WTC11 (cell line): ENCODE measurements around the gene TMSB4Y. TPM values are rescaled to one million over a fixed set of nuclear protein-coding genes. Genes with fewer than 3 reads are reported as not detected.

Experiments
- ATAC-seq: fragments of 200-7000 bp; cut with Tn5 transposase; 2 replicates; pipeline ENCODE4 v1.10.0; 2021; ENCODE audit warnings: mild to moderate bottlenecking, moderate library complexity
- CTCF ChIA-PET: fragments of 300-600 bp; sonication (Branson Sonifier 250); formaldehyde crosslinking; loops from one replicate; lab custom pipeline; 2021; ENCODE audit warnings: antibody characterized with exemption; lab: Charles Lee
- POLR2A ChIA-PET: fragments of 350-600 bp; sonication (Branson Sonifier 250); formaldehyde crosslinking; loops from one replicate; lab custom pipeline; 2021; ENCODE audit warnings: antibody characterized with exemption; lab: Charles Lee
- DNase-seq: peaks from one replicate; pipeline ENCODE4 v3.0.0; 2021; ENCODE audit warnings: low spot score
- H3K27ac Mint-ChIP-seq: 2 replicates; pipeline ENCODE4 v1.8.0; 2021; ENCODE audit warnings: mixed read lengths
- H3K27me3 Mint-ChIP-seq: 2 replicates; pipeline ENCODE4 v1.8.0; 2021; ENCODE audit warnings: low read depth, mild to moderate bottlenecking, moderate library complexity, mixed read lengths
- H3K36me3 Mint-ChIP-seq: 2 replicates; pipeline ENCODE4 v1.8.0; 2021; ENCODE audit warnings: mixed read lengths
- H3K4me1 Mint-ChIP-seq: 2 replicates; pipeline ENCODE4 v1.8.0; 2022; ENCODE audit warnings: mixed read lengths
- H3K4me3 Mint-ChIP-seq: 2 replicates; pipeline ENCODE4 v1.8.0; 2021; ENCODE audit warnings: mild to moderate bottlenecking, moderate library complexity, mixed read lengths
- H3K9me3 Mint-ChIP-seq: 2 replicates; pipeline ENCODE4 v1.8.0; 2021; ENCODE audit warnings: mixed read lengths
- AFF4 ChIP-seq: sonication (generic); formaldehyde crosslinking; IDR thresholded peaks from 2 replicates; pipeline ENCODE4 v1.8.1; 2023; ENCODE audit warnings: mild to moderate bottlenecking, missing genetic modification reagents, borderline replicate concordance
- ATF6 ChIP-seq: sonication (generic); formaldehyde crosslinking; IDR thresholded peaks from 2 replicates; pipeline ENCODE4 v1.8.1; 2023; ENCODE audit warnings: mild to moderate bottlenecking, missing genetic modification reagents
- CREM ChIP-seq: sonication (generic); formaldehyde crosslinking; IDR thresholded peaks from 2 replicates; pipeline ENCODE4 v1.8.1; 2022; ENCODE audit warnings: mild to moderate bottlenecking, missing genetic modification reagents, moderate library complexity
- FOXJ3 ChIP-seq: sonication (generic); formaldehyde crosslinking; IDR thresholded peaks from 2 replicates; pipeline ENCODE4 v1.9.0; 2021; ENCODE audit warnings: missing genetic modification reagents, mild to moderate bottlenecking, borderline replicate concordance
- GTF2I ChIP-seq: fragments of 250-450 bp; sonication (Bioruptor Pico); conservative IDR thresholded peaks from 2 replicates; pipeline ENCODE4 v1.4.0; 2021; ENCODE audit warnings: mild to moderate bottlenecking
- PRDM15 ChIP-seq: sonication (generic); formaldehyde crosslinking; IDR thresholded peaks from 2 replicates; pipeline ENCODE4 v1.8.0; 2022; ENCODE audit warnings: missing genetic modification reagents
- TCF7 ChIP-seq: sonication (generic); formaldehyde crosslinking; IDR thresholded peaks from 2 replicates; pipeline ENCODE4 v1.8.0; 2022; ENCODE audit warnings: mild to moderate bottlenecking, low read depth, missing genetic modification reagents, moderate library complexity
- ZNF121 ChIP-seq: sonication (generic); formaldehyde crosslinking; IDR thresholded peaks from 2 replicates; pipeline ENCODE4 v1.8.0; 2023; ENCODE audit warnings: missing genetic modification reagents
- ZNF138 ChIP-seq: sonication (generic); formaldehyde crosslinking; conservative IDR thresholded peaks from 2 replicates; pipeline ENCODE4 v1.8.1; 2022; ENCODE audit warnings: mild to moderate bottlenecking, moderate library complexity, missing genetic modification reagents
- ZNF263 ChIP-seq: sonication (generic); formaldehyde crosslinking; IDR thresholded peaks from 2 replicates; pipeline ENCODE4 v1.8.1; 2022; ENCODE audit warnings: low read depth, mild to moderate bottlenecking, moderate library complexity, missing genetic modification reagents
- ZSCAN18 ChIP-seq: fragments of 250-450 bp; sonication (Bioruptor Pico); IDR thresholded peaks from 2 replicates; pipeline ENCODE4 v2.1.2; 2022; ENCODE audit warnings: mild to moderate bottlenecking, moderate library complexity
- total RNA-seq: library from RNA; stranded (reverse); gene quantifications from 3 replicates; pipeline ENCODE4 v1.2.3, GENCODE V29; 2021

TMSB4Y gene
- total RNA-seq, 1 experiment from 2014 or later = 3.0 TPM

- POLR2A ChIA-PET = interaction anchor here (1.7 kb wide), 1 partner anchor 223 kb away, joined by 11 read pairs; no protein-coding TSS in a partner anchor
- CTCF ChIA-PET = no interaction called here
- no peak for ATAC-seq
Measured at GRCh38 chrY:13702276-13702675, 1.4 kb upstream of the TMSB4Y start.

GRCh38 chrY:13704121-13704930 lies 627 bp downstream of the TMSB4Y start:
- H3K36me3 Mint-ChIP-seq = no peaks in the 10 kb centered on the region
- ATAC-seq = peak; percentile 68
- no peaks in the 10 kb centered on the region for H3K9me3 Mint-ChIP-seq
- ChIA-PET POLR2A (interaction anchor here (0.9 to 1.7 kb wide), 3 partner anchors 134 to 225 kb away, joined by 3 to 11 read pairs (median 3); partner anchors contain the start of gene UTY), CTCF (no interaction called here)
- DNase-seq = peak; percentile 63
- no peak for TF ChIP-seq ZNF121 (CRISPR knock-in tag)
- no peak for TF ChIP-seq ZSCAN18
- TF ChIP-seq FOXJ3 (CRISPR knock-in tag) = no peak
- TF ChIP-seq ATF6 (CRISPR knock-in tag) = no peak
- no peak for TF ChIP-seq PRDM15
- TF ChIP-seq TCF7 (CRISPR knock-in tag) = no peak
- H3K27ac Mint-ChIP-seq = peak overlapping the region; percentile 99
- H3K4me1 Mint-ChIP-seq = peaks cover 35% of the 10 kb centered on the region
- H3K27me3 Mint-ChIP-seq = no peaks in the 10 kb centered on the region
- H3K4me3 Mint-ChIP-seq = peak overlapping the region; percentile 84

More at GRCh38 chrY:13702276-13702675, 1.4 kb upstream of the TMSB4Y start:
- no peaks in the 10 kb centered on the region for H3K9me3 Mint-ChIP-seq
- peak overlapping the region; percentile 60; the same call in 1 of the 2 replicates for H3K27ac Mint-ChIP-seq
- H3K4me3 Mint-ChIP-seq = peak overlapping the region; percentile 69
- no peaks in the 10 kb centered on the region for H3K27me3 Mint-ChIP-seq
- DNase-seq = no peak
- TF ChIP-seq GTF2I (no peak), ZNF263 (CRISPR knock-in tag) (no peak), CREM (CRISPR knock-in tag) (no peak), AFF4 (CRISPR knock-in tag) (no peak), ZNF138 (CRISPR knock-in tag) (no peak)
- TF ChIP-seq, all 79 proteins: peak for 0
- Mint-ChIP-seq H3K4me1 (peaks cover 30% of the 10 kb centered on the region), H3K36me3 (no peaks in the 10 kb centered on the region)
